ENCODE data around the gene GYS1. TPM values are rescaled to one million over a fixed set of nuclear protein-coding genes. Genes with fewer than 3 reads are reported as not detected.
"Not testable (repeated sequence)": the region's sequence is repeated elsewhere in the genome, so short reads cannot be mapped to it uniquely, and the experiment has no call there.

The GYS1 gene
- polyA plus RNA-seq, 6 donors from 2014 or later: 16.0 to 24.1 (median 20.5) TPM

GRCh38 chr19:48927692-48928091 is 65.4 kb downstream of the GYS1 start:
- not testable (repeated sequence) for DNase-seq; H3K27me3 Mint-ChIP-seq; H3K4me3 Mint-ChIP-seq; H3K9me3 Mint-ChIP-seq; H3K36me3 Mint-ChIP-seq; ATAC-seq (ENCODE audit: low read depth in 2 of 2); H3K4me1 Mint-ChIP-seq; H3K27ac Mint-ChIP-seq

GRCh38 chr19:48926909-48927308 is 66.2 kb downstream of the GYS1 start:
- H3K4me3 Mint-ChIP-seq: no peak overlapping the region
- peaks cover 0 to 3% (median 0%) of the 10 kb centered on the region in 3 donors for H3K27me3 Mint-ChIP-seq
- H3K4me1 Mint-ChIP-seq: peaks cover 0 to 3% (median 0%) of the 10 kb centered on the region in 3 donors
- no peak for ATAC-seq (ENCODE audit: low read depth in 2 of 2)
- H3K27ac Mint-ChIP-seq: peak overlapping the region in 1 of 6 donors; percentile 21
- no peak for DNase-seq
- H3K9me3 Mint-ChIP-seq: no peaks in the 10 kb centered on the region
- no peaks in the 10 kb centered on the region for H3K36me3 Mint-ChIP-seq

DNA sequence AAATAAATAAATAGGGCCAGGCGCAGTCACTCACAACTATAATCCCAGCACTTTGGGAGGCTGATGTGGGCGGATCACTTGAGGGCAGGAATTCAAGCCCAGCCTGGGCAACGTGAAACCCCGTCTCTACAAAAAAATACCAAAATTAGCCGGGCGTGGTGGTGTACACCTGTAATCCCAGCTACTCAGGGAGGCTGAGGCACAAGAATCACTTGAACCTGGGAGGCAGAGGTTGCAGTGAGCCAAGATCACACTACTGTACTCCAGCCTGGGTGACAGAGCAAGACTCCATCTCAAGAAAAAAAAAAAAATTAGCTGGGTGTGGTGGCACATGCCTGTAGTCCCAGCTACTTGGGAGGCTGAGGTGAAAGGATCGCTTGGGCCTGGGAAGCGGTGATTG is 67.2 kb downstream of the GYS1 start:
- H3K27ac Mint-ChIP-seq; H3K36me3 Mint-ChIP-seq; H3K27me3 Mint-ChIP-seq; H3K4me1 Mint-ChIP-seq; ATAC-seq (ENCODE audit: low read depth in 2 of 2); H3K9me3 Mint-ChIP-seq; DNase-seq; H3K4me3 Mint-ChIP-seq: not testable (repeated sequence)

DNA sequence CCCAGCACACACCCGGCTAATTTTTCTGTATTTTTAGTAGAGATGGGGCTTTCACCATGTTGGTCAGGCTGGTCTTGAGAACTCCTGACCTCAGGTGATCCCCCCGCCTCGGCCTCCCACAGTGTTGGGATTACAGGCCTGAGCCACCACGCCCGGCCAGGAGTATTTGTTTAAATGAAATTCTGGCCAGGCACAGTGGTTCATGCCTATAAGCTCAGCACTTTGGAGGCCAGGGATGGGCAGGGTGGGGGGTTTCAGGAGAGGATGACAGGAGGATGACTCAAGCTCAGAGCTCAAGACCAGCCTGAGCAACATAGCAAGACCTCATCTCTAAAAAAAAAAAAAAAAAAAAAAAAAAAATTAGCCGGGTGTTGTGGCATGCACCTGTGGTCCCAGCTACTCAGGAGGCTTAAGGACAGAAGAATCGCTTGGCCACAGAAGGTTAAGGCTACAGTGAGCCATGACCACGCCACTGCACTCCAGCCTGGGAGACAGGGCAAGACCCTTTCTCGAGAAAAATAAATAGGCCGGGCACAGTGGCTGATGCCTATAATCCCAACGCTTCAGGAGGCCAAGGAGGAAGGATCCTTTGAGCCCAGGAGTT is 67.8 kb downstream of the GYS1 start:
- H3K9me3 Mint-ChIP-seq: no peaks in the 10 kb centered on the region
- no peaks in the 10 kb centered on the region for H3K36me3 Mint-ChIP-seq
- no peak overlapping the region for H3K27ac Mint-ChIP-seq
- H3K4me1 Mint-ChIP-seq: peaks cover 0 to 3% (median 0%) of the 10 kb centered on the region in 3 donors
- no peak for DNase-seq
- no peak overlapping the region for H3K4me3 Mint-ChIP-seq
- no peaks in the 10 kb centered on the region for H3K27me3 Mint-ChIP-seq
- no peak for ATAC-seq (ENCODE audit: low read depth in 2 of 2)

- Mint-ChIP-seq H3K27me3 (no peaks in the 10 kb centered on the region), H3K27ac (peak overlapping the region in 1 of 6 donors; percentile 56), H3K36me3 (peaks cover 0 to 11% of the 10 kb centered on the region in 2 donors), H3K9me3 (no peaks in the 10 kb centered on the region), H3K4me1 (peaks cover 4 to 10% (median 8%) of the 10 kb centered on the region in 3 donors), H3K4me3 (no peak overlapping the region)
- no peak for ATAC-seq (ENCODE audit: low read depth in 2 of 2)
- DNase-seq: no peak
Measured at GRCh38 chr19:48922548-48923490, 70.3 kb downstream of the GYS1 start.

GRCh38 chr19:48921721-48922500 is 71.2 kb downstream of the GYS1 start:
- Mint-ChIP-seq H3K36me3 (peaks cover 0 to 14% of the 10 kb centered on the region in 2 donors), H3K27me3 (no peaks in the 10 kb centered on the region), H3K27ac (no peak overlapping the region), H3K4me1 (peaks cover 6 to 15% (median 11%) of the 10 kb centered on the region in 3 donors), H3K9me3 (no peaks in the 10 kb centered on the region), H3K4me3 (no peak overlapping the region)
- no peak for ATAC-seq (ENCODE audit: low read depth in 2 of 2)
- no peak for DNase-seq

DNA sequence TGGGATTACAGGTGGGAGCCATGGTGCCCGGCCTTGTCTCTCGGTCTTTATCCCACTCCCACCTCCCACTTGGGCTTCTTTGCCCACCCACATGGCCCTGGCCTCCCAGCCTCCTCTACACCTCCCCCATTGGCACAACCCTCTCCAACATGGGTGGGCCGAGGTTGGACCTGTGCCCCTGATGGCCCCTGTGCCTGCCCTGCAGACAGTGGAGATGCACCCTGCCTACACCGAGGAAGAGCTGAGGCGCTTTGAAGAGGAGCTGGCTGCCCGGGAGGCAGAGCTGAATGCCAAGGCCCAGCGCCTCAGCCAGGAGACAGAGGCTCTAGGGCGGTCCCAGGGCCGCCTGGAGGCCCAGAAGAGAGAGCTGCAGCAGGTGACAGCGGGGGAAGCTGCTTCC is 72.2 kb downstream of the GYS1 start:
- H3K36me3 Mint-ChIP-seq: peaks cover 2 to 17% of the 10 kb centered on the region in 2 donors
- no peak overlapping the region for H3K27ac Mint-ChIP-seq
- no peak for DNase-seq
- no peaks in the 10 kb centered on the region for H3K27me3 Mint-ChIP-seq
- peaks cover 6 to 15% (median 11%) of the 10 kb centered on the region in 3 donors for H3K4me1 Mint-ChIP-seq
- no peaks in the 10 kb centered on the region for H3K9me3 Mint-ChIP-seq
- H3K4me3 Mint-ChIP-seq: no peak overlapping the region
- no peak for ATAC-seq (ENCODE audit: low read depth in 2 of 2)

- ATAC-seq (ENCODE audit: low read depth in 2 of 2); H3K9me3 Mint-ChIP-seq; H3K27ac Mint-ChIP-seq; DNase-seq; H3K4me3 Mint-ChIP-seq; H3K27me3 Mint-ChIP-seq: not testable (repeated sequence)
- peaks cover 6 to 16% (median 11%) of the 10 kb centered on the region in 3 donors for H3K4me1 Mint-ChIP-seq
- H3K36me3 Mint-ChIP-seq: peaks cover 9 to 22% of the 10 kb centered on the region in 2 donors
Measured at GRCh38 chr19:48919271-48919670, 73.8 kb downstream of the GYS1 start.

DNA sequence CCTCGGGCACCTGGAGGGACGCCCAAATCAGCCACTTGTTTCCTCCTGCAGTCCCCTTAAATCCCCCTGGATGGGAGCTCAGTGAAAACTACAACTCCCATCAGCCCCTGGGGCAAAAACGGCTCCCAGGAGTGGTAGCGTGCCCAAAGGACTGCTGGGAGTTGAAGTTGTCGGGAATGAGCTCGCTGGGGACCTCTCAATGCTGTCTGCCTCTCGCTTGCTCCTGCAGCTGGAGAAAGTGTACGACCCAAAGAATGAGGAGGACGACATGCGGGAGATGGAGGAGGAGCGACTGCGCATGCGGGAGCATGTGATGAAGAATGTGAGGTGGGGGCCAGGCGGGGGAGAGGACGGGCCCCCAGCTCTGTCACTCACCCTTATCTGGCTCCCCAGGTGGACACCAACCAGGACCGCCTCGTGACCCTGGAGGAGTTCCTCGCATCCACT is 74.3 kb downstream of the GYS1 start:
- H3K27ac Mint-ChIP-seq: peak overlapping the region in 3 of 6 donors; percentile 15 to 83 (median 53)

More for the DNA sequence above, 74.3 kb downstream of the GYS1 start:
- H3K9me3 Mint-ChIP-seq: no peaks in the 10 kb centered on the region
- ATAC-seq (ENCODE audit: low read depth in 2 of 2): peak in 1 of 2 donors; percentile 23
- peak overlapping the region in 1 of 8 donors; percentile 41 for H3K4me3 Mint-ChIP-seq
- peaks cover 6 to 16% (median 11%) of the 10 kb centered on the region in 3 donors for H3K4me1 Mint-ChIP-seq
- no peak for DNase-seq
- H3K27me3 Mint-ChIP-seq: no peaks in the 10 kb centered on the region
- peaks cover 10 to 22% of the 10 kb centered on the region in 2 donors for H3K36me3 Mint-ChIP-seq

Other genes starting within 250 kb of the GYS1 start
- gene IZUMO1, start 246.4 kb downstream of the GYS1 start, polyA plus RNA-seq (ENCODE audit: low read depth in 6 of 6): not detected
- not detected for gene FUT1, start 240.7 kb downstream of the GYS1 start, polyA plus RNA-seq (ENCODE audit: low read depth in 6 of 6)
- not detected for gene FGF21, start 237.8 kb downstream of the GYS1 start, polyA plus RNA-seq (ENCODE audit: low read depth in 6 of 6)
- gene BCAT2, start 182.3 kb downstream of the GYS1 start, polyA plus RNA-seq (ENCODE audit: low read depth in 6 of 6): 10 to 100 TPM; 16.3 to 29.5 (median 22.2) TPM
- 1 to 10 TPM in 4 of 6 donors, under 1 TPM in 1, not detected in 1; 1.00 to 3.3 (median 1.4) TPM for gene HSD17B14, start 156.8 kb downstream of the GYS1 start, polyA plus RNA-seq (ENCODE audit: low read depth in 6 of 6)
- 10 to 100 TPM in 1 of 6 donors, 1 to 10 TPM in 5; 4.4 to 15.3 (median 8.7) TPM for gene PLEKHA4, start 124.7 kb downstream of the GYS1 start, polyA plus RNA-seq (ENCODE audit: low read depth in 6 of 6)
- gene PPP1R15A, start 120.9 kb downstream of the GYS1 start, polyA plus RNA-seq (ENCODE audit: low read depth in 6 of 6): 100 to 1,000 TPM in 5 of 6 donors, 10 to 100 TPM in 1; 98.9 to 436 (median 172) TPM
- not detected for gene TULP2, start 94.6 kb downstream of the GYS1 start, polyA plus RNA-seq (ENCODE audit: low read depth in 6 of 6)
- gene NUCB1, start 93.0 kb downstream of the GYS1 start, polyA plus RNA-seq (ENCODE audit: low read depth in 6 of 6): 10 to 100 TPM; 48.8 to 90.6 (median 54.6) TPM
- under 1 TPM in 1 of 6 donors, not detected in 5; 0.32 TPM for gene DHDH, start 59.6 kb downstream of the GYS1 start, polyA plus RNA-seq (ENCODE audit: low read depth in 6 of 6)
- gene BAX, start 38.4 kb downstream of the GYS1 start, polyA plus RNA-seq (ENCODE audit: low read depth in 6 of 6): 10 to 100 TPM; 56.0 to 88.2 (median 68.3) TPM
- 1,000 to 10,000 TPM; 5,752 to 7,301 (median 6,284) TPM for gene FTL, start 28.0 kb downstream of the GYS1 start, polyA plus RNA-seq (ENCODE audit: low read depth in 6 of 6)
- 10 to 100 TPM; 39.7 to 63.2 (median 50.0) TPM for gene RUVBL2, start 578 bp upstream of the GYS1 start, polyA plus RNA-seq (ENCODE audit: low read depth in 6 of 6)
- gene LHB, start 23.8 kb upstream of the GYS1 start, polyA plus RNA-seq (ENCODE audit: low read depth in 6 of 6): not detected
- gene CGB3, start 31.0 kb upstream of the GYS1 start, polyA plus RNA-seq (ENCODE audit: low read depth in 6 of 6): not detected
- gene CGB2, start 38.6 kb upstream of the GYS1 start, polyA plus RNA-seq (ENCODE audit: low read depth in 6 of 6): not detected
- not detected for gene CGB1, start 43.6 kb upstream of the GYS1 start, polyA plus RNA-seq (ENCODE audit: low read depth in 6 of 6)
- gene CGB5, start 50.5 kb upstream of the GYS1 start, polyA plus RNA-seq (ENCODE audit: low read depth in 6 of 6): not detected
- gene CGB8, start 55.8 kb upstream of the GYS1 start, polyA plus RNA-seq (ENCODE audit: low read depth in 6 of 6): not detected
- not detected for gene CGB7, start 64.4 kb upstream of the GYS1 start, polyA plus RNA-seq (ENCODE audit: low read depth in 6 of 6)
- not detected for gene NTF4, start 71.5 kb upstream of the GYS1 start, polyA plus RNA-seq (ENCODE audit: low read depth in 6 of 6)
- gene KCNA7, start 79.4 kb upstream of the GYS1 start, polyA plus RNA-seq (ENCODE audit: low read depth in 6 of 6): not detected
- 10 to 100 TPM; 29.8 to 63.5 (median 41.6) TPM for gene SNRNP70, start 92.1 kb upstream of the GYS1 start, polyA plus RNA-seq (ENCODE audit: low read depth in 6 of 6)
- 1 to 10 TPM in 5 of 6 donors, not detected in 1; 2.8 to 5.0 (median 3.5) TPM for gene LIN7B, start 121.1 kb upstream of the GYS1 start, polyA plus RNA-seq (ENCODE audit: low read depth in 6 of 6)
- gene C19orf73, start 125.8 kb upstream of the GYS1 start, polyA plus RNA-seq (ENCODE audit: low read depth in 6 of 6): 1 to 10 TPM; 2.8 to 6.3 (median 5.8) TPM
- under 1 TPM in 2 of 6 donors, not detected in 4; 0.23 to 0.26 TPM for gene PPFIA3, start 126.2 kb upstream of the GYS1 start, polyA plus RNA-seq (ENCODE audit: low read depth in 6 of 6)
- gene HRC, start 162.1 kb upstream of the GYS1 start, polyA plus RNA-seq (ENCODE audit: low read depth in 6 of 6): not detected
- gene TRPM4, start 164.5 kb upstream of the GYS1 start, polyA plus RNA-seq (ENCODE audit: low read depth in 6 of 6): under 1 TPM in 1 of 6 donors, not detected in 5; 0.45 TPM

All from naive B cell (primary cell).